Measurements from ENCODE around the gene PARN.

DNA sequence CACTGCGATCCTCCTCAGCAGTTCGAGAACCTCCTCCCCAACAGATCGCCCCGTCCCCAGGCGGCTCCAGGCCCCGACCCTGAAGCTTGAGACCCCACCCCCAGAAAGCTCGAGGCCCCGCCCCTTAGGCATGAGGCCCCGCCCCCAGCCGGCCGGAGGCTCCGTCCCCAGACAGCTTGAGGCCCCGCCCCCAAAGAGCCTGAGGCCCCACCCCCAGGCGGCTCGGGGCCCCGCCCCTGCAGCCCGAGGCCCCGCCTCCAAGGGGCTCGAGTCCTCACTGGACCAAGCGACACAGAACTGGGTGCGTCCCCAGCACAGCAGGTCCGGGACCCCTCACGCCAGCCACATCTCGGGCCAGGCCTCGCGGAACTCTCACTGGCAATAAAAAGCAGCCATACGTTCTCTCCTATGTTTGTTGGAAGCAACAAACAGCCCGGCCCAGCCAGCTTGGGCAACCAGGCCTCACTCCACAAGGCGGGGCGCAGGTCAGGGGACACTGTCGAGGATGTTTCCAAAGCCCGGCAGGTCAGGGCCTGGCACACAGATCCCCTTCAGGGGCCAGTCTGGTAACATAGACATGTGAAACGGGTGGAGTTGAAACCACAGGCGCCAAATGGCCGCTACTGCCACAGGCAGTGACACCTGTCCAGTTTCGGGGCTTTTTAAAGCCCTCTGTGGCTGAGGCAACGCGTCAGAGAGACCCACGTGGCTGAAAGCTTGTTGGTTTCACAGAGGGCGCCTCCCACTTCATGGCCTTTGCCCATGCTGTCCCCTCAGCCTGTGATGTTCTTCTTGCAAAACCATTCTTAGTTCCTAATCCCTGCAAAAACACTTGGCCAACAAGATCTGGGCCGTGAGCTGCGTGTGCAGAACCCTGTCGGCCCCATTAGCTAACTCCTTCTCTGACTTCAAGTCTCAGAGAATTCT is 224.2 kb downstream of the PARN start:
- TF ChIP-seq POLR2A (IDR thresholded peaks at IDR 0.05; ENCODE audit: low read depth, low read length), result no peak
- TF ChIP-seq TAF1 (IDR thresholded peaks at IDR 0.05; ENCODE audit: low read depth, low read length), result no peak
- no peak for TF ChIP-seq POLR2AphosphoS5 (IDR thresholded peaks at IDR 0.05; ENCODE audit: low read depth, low read length)
- no peak for TF ChIP-seq SPI1 (IDR thresholded peaks at IDR 0.05; ENCODE audit: low read depth, low read length)
- TF ChIP-seq PAX5 (IDR thresholded peaks at IDR 0.05; ENCODE audit: insufficient read depth, low read length, severe bottlenecking), result no peak
- no peak for TF ChIP-seq POU2F2 (IDR thresholded peaks at IDR 0.05; ENCODE audit: low read depth, low read length)
